ENCODE results near the gene EFS.
"Not testable (repeated sequence)": the region's sequence is repeated elsewhere in the genome, so short reads cannot be mapped to it uniquely, and the experiment has no call there.

The EFS gene, protein sequence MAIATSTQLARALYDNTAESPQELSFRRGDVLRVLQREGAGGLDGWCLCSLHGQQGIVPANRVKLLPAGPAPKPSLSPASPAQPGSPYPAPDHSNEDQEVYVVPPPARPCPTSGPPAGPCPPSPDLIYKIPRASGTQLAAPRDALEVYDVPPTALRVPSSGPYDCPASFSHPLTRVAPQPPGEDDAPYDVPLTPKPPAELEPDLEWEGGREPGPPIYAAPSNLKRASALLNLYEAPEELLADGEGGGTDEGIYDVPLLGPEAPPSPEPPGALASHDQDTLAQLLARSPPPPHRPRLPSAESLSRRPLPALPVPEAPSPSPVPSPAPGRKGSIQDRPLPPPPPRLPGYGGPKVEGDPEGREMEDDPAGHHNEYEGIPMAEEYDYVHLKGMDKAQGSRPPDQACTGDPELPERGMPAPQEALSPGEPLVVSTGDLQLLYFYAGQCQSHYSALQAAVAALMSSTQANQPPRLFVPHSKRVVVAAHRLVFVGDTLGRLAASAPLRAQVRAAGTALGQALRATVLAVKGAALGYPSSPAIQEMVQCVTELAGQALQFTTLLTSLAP

DNA sequence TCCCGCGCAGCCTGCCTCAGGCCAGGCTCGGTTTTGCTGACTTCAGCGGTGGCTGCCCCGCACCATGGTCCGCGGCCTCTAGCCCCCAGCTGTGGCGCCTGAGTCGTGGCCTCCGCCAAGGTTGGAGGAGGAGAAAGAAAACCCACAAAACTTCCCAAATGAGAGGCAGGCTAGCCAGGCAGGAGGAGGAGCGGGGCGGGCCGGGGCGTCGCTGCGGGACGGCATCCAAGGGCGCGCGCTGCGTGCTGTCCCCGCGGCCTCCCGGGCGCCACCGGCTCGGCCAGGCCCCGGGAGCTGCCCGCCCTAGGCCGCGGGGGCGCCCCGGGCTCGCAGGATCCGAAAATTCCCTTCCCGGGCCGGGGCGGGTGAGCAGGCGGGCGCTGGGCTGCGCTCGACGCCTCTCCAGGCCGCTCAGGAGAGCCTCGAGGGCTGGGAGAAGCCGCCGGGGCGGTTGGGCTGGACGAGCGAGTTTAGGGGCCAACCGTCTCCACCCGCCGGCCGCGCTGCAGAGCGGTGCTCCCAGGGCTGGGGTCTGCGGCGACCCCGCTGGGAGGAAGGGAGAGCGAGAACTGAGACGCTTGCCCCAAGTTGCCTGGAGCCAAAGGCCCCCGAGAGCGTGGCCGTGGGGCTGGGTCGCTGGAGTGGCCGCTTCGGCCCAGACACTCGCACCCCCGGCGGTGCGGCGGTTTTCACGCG, at the start of gene EFS:
Gene EFS (minus strand): TSS at position 137 of the 696 bp plus-strand sequence. CDS start 147 bp downstream, outside the sequence.
- no peak for DNase-seq

DNA sequence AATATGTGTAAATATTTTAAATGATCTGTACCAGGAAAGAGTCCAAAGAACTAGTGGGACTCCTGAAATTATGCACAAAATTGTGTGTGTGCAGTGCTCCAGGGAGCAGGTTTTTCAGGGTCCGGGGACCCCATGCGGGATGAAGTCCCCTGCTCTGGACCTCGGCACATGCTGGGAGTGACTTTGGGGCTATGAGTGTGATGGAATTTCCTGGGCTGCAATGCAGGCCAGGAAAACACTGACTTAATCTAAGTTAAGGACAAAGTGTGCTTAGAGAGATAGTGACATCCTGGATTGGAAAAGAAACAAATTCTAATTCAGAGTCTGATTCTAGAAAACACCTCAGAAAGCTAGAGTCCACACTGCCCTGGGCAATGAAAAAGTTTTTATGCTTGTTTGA, 49.3 kb upstream of the EFS start:
- DNase-seq: no peak

DNA sequence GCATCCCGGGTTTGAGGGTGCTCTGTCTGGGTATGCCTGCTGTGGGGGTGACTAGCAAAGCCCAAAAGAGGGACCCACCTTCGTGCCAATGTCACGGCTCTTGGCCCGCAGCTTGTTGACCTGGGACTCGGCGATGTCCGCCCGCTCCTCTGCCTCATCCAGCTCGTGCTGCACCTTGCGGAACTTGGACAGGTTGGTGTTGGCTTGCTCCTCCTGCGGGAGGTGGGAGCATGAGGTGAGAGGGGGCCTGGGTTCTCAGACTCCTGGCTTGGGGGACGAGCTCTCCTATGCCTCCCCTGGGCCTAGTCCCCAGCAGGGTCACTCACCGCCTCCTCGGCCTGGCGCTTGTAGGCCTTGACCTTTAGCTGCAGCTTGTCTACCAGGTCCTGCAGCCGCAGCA, 48.7 kb upstream of the EFS start:
- DNase-seq: no peak

DNA sequence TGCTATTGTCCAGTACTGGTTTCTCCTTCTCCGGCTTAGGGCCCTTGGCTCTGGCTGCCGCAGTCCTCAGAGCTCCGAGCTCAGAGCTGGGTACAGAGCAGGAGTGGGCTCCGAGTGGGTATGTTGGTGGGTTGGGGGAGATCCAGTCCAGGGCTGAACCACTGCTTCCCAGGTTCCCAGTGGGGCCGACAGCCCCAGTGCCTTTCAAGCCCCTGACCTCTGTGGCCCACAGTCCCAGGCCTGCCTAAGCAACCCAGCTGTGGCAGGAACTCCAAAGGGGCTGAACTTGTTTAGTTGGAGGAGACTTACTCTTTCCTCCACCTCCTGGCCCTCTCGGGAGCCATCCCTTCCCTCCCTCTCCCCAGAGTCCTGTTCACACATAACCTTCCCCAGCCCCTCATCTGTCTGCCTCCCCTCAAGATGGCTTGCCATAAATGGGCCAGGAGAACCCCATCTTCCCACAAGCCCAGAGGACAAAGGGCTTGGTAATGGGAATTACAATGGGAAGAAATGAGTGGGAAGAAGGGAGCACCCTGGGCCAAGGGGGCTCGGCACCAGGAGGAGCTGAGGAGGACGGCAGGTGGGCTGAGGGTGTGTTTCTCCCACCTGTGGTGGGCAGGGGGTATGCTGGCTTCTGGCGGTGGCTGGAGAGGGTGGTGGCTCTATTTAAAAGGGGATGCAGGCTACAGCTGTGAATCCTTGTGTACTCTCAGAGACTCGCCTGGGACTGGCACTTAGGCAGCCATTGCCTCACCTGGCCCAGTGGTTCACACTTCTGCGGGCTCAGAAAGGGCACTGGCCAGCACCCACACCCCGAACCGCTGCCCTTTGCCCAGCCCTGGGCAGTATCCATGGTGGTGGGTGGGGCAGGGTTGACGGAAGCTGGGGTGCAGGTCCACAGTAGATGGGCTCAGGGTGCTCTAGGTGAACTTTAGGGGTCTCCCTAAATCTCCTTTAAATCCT, 46.9 kb upstream of the EFS start:
- no peak for DNase-seq

DNA sequence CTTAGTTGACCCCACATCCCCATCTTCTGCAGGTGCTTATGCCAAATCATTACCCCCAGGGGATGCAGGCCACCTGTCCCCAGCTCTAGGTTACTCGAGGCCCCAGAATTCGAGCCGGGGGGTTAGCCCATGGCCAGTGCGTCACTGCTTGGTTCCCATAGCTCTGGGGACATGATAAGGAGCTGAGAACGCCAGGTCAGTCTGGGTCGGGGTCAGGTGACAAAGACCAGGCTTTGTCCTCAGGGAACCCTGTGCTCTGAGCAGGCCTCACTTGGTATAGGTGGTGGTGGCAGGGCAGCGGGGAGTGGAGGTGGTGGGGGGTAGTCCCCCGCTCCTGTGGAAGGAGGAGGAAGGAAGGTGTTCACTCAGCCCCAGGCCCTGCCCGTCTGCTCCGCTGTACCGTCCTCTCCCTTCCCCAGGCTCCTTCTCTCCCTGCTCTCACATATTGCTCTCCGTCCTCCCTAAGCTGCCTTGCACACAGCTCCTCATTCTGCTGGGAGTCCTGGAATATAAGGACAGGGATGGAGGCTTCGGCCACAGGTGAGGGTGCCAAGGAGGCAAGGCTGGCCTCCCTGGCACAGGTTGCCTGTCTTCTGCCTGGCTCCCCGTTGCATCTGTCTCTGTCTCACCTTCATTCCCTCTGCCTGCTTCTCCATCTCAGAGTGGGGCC, 45.1 kb upstream of the EFS start:
- no peak for DNase-seq

DNA sequence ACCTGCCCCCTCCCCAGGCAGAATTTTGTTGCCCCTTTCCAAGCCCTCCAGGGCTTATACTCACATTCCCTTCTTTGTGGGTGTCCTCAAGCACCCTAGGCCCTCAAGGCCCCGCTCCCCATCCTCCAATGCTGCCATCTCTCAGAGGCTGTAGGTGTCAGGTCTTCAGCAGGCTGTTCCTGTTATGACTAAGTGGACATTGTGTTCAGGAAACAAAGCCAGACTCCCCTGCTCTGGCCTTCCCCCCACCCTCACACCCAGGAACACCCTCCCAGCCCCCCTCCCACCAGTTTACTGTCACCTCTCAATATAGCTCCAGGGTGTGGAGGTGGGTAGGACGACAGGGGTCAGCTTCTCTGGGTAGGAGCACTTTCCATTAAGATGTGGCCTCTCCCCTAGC, 44.5 kb upstream of the EFS start:
- no peak for DNase-seq

DNA sequence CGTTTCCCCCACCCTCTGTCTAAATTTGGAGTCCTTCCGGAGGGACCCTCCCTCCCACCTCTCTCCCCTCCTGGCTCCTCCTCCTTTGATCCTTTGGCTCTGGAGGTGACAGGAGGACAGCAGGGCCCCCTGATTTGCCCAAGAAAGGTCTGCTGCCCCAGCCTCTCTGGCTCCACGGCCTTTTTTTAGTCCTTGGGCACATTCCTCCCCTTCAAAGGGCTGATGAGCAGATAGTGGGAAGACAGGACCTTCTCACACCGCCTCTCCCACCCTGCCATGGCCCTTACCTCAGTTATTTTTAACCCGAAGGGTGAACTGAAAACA, 43.3 kb upstream of the EFS start:
- DNase-seq: no peak

DNA sequence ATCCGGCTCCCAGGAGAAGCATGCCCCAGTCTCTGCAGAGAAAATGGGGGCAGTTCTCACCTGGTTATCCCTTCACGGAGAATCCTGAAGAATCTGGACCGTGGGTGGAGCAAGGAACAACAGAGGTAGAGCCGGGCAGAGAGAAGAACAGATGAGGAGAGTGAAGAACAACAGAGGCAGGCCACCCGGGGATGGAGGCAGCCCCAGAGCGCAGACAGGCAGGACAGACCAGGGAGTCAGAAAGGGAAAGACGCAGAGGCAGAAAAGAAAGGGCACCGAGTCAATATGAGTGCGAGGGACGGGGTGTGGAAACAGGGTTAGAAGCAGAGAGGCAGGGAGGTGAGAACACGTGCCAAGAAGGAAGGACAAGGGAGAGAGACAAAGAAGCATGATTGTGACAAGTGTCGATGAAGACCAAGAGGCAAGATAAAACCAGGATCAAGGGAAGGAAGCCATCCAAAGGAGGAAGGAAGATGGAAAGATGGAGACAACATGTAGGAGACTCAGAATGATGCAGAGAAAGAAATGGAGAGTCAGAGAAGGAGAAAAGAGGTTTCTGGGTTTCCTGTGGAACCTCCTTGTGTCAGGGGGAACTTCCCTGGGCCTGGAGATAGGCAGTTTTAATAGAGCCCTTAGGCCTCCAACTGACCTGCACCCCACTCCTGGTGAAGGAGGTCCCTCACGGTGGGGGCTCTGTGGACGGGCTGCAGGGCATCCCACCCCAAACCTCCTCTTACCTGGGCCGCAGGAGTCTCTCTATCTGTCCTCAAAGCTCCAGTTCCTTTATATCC, 42.7 kb upstream of the EFS start, which contains the start of gene MYH6:
Gene MYH6 (minus strand): TSS at position 758 of the 791 bp plus-strand sequence. CDS start 1,050 bp downstream, outside the sequence.
- no peak for DNase-seq

DNA sequence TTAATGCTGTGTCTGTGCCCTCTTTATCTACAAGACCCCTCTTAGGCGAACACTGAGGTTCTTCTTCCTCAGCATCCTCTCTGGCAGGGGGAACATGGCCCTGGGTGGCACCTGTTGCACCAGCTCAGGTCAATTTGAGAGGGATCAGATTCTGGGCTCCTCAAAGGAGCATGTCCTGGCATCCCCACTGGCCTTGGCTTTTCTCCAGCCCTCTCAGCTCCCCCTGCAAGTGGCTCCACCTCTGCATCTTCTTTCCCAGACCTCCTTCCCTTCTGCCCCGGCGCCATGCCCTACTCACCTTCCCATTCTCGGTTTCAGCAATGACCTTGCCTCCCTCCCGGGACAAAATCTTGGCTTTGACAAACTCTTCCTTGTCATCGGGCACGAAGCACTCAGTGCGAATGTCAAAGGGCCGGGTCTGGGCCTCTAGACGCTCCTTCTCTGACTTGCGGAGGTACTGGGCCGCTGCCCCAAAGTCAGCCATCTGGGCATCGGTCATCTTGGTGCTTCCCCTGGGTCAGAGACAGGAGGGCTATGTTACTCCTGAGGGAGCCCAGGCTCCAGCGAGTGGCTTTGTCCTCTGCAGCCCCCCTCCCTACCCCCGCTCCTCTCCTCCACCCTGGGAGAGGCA, 41.9 kb upstream of the EFS start:
- no peak for DNase-seq

DNA sequence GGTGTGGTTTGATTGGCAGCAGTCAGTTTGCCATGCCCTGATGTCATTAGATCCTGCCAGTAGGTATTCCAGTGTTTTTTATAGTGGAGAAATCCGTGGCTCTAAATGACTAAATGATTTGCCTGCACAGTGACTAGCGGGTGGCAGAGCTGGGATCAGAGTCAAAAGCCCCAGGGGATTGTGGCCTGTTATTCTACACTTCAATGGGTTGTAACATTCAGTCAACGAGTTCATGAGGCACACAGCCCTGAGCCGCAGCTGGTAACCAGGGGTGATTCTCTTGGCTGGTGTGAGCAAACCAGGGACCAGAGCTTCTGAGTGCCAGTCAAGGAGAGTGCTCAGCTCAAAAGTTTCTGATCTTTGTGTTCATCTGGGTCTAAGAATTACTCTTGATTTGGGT, 41.3 kb upstream of the EFS start:
- DNase-seq: no peak

DNA sequence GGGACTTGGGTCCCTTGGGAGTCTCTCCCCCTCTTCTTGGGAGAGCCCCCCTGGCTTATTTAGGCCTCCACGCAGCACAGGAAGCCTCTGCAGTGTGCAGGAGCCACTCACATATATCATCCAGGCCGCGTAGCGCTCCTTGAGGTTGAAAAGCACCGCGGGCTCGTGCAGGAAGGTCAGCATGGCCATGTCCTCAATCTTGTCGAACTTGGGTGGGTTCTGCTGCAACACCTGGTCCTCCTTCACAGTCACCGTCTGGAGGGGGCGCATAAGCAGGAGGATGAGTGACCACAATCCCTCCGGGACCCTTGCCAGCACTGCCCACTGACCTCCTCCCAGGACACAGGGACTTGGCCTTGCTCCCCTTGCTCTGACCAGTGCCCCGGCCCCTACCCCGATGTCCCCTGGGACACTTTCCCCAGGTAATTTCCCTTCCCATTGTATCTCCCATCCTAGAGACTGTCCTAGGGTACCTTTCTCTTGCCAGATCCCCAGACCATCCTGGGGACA, 40.6 kb upstream of the EFS start:
- no peak for DNase-seq

DNA sequence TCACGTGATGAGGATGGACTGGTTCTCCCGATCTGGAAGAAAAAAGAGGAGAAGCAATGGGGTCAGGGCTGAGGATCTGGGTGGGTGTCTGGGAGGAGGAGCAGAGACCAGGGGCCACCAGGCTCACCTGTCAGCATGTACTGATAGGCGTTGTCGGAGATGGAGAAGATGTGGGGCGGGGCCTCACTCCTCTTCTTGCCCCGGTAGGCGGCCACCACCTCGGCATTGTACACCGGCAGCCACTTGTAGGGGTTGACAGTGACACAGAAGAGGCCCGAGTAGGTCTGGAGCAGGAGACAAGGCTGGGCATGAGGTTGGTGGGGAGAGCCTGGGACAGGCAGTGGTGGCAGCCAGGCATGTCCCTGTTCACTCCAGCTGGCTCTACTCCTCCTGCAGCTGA, 40.1 kb upstream of the EFS start:
- DNase-seq: no peak

DNA sequence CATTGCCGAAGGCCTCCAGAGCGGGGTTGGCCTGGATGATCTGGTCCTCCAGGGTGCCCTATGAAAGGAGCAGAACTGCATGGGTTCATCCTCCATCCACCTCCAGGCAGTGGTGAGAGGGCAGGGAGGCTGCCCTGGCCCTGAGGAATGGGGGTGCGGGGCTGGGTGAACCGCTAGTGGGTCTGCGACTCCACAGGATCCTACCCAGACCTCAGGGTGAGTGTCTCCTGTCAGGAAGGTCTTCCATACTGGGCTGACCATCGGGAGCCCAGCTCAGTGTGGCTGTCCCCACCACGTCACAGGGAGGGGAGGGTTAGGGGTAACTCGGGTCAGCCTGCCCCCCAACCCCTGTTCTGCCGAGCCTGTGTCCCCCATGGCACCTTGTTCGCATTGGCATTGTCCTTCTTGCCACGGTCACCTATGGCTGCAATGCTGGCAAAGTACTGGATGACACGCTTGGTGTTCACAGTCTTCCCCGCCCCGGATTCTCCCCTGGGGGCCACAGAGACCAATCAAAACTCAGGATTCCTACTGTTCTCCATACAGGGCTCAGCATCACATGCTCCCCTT, 39.4 kb upstream of the EFS start:
- DNase-seq: no peak

DNA sequence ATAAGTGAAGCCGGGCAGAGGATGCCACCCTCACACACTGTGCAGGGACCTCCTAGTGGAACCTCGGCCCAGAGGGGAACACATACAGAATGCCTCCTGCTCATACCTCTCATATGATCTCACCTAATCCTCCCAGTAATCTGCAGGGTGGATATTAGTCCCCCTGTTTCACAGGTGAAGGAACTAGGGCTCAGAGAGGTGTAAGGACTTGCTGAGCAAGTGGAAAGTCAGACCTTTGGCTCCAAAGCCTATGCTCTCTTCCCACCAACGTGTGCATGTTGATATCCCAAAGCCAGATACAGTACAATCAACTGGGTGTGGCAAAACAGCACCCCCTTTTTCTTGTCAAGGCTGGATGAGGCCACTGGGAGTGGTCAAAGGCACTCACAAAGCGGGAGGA, 38.9 kb upstream of the EFS start:
- DNase-seq: no peak

DNA sequence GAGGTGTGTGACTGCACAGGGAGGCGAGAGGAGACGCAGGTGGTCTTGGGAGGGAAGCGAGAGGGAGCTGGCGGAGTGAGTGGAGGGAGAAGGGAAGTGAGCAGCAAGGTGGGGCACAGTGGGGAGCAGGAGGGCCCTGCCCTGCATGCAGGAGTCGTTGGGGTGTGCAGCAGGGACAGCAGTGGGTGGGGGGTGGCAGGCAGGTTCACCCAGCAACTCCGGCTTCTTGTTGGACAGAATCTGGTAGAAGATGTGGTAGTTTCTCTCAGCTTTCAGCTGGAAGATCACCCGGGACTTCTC, 38.1 kb upstream of the EFS start:
- no peak for DNase-seq

DNA sequence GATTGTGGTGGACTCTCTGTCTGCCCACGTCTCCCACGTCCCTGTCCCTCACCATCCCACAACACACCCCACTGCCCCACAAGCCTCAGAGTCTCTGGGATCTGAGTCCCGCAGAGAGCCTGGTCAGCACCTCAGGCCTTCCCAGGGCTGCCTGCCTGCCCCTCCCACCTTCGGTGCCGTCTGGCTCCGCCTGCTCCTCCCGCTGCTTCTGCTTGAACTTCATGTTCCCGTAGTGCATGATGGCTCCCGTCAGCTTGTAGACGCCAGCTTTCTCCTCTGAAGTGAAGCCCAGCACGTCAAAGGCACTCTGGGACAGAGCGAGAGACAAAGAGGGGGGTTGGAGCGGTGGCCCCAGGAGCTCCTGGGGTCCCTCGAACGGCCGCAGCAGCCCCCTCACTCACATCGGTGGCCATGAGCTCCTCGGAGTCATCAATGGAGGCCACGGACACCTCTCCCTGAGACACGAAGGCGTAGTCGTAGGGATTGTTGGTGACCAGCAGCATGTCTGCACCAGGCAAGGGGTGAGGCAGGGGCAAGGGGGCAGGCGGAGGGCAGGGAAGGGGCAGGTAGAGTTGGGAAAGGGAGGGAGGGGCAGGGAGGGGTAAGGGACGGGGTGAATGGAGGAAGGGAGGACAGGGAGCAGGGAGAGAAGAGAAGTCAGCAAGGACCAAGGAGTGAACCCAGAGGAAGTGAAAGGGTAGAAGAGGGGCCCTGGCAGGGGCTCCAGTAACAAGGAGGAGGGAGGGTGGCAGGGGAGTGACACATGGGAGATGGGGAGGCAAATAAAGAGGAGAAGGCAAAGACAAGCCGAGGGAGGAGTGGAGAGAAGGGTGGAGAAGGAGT, 37.5 kb upstream of the EFS start:
- no peak for DNase-seq

DNA sequence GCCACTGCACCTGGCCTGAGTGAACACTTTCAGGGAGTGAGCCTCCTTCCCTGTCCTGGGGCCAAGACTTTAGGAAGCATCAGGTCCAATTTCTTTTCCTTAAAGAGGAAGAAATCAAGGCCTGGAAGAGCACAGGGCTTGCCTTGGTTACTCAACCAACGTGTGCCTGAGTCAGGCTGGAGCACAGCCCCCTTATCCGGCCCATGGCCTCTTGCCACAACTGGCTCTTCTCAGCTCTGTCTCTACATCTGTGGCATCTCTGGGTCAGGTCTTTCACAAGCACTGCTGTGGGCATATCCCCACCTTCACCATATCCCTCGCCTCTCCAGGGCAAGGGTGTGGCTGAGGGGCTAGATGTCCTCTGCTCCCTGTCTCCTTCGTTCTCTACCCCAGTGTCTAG, 36.3 kb upstream of the EFS start:
- no peak for DNase-seq

DNA sequence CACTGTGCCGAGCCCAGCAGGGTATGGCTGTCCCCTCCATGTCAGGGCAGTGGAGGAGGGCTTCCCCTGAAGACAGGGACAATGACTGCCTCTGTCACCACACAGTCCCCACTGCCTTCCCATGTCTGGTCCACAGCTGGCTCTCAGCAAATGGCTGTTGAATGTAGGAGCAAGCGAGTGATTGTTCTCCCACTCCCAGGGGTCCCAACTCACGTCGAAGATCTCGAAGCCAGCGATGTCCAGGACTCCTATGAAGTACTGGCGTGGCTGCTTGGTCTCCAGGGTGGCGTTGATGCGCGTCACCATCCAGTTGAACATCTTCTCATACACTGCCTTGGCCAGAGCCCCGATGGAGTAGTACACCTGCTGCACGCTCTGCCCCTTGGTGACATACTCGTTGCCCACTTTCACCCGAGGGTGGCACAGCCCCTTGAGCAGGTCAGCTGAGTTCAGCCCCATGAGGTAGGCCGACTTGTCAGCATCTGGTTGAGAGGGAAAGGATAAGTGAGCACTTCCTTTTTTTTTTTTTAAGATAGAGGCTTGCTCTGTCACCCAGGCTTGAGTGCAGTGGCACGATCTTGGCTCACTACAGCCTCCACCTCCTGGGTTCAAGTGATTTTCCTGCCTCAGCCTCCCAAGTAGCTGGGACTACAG, 35.7 kb upstream of the EFS start:
- DNase-seq: not testable (repeated sequence)

DNA sequence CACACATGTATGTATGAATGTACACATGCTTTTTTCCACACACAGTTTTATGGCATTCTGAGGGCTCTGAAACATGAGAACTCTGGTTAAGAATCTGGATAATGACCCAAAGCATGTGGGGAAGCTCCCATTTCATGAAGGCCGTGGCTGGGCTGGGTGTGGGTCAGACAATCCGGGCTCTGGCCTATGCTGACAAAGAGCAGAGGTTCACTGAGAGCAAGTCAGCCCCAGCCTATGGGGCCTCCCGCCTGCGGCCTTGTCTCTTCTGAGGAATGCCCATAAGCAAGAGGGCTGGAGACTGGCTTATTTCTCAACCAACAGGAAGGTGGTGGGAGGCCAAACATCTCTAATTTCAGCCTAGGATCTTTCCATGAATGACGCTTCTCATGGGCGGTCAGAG, 34.6 kb upstream of the EFS start:
- DNase-seq: no peak

All from NCI-H524 treated with DMSO at 0.1 percent for 48 hours (cell line).